Endothelial cell of umbilical vein (primary cell): Measurements from ENCODE around the gene CRELD2.

Experiments
- CTCF ChIP-seq, 2 donors: IDR thresholded peaks; 1 replicate in 1 of 2; 2 replicates in 1 of 2; pipeline ENCODE4 v1.5.1; 2011; ENCODE audit warnings: low read length in 2 of 2, mild to moderate bottlenecking in 2 of 2, moderate library complexity in 2 of 2, control low read depth in 1 of 2, inconsistent platforms in 1 of 2, low read depth in 1 of 2; ENCODE audit not compliant: insufficient read depth in 1 of 2; ENCODE audit errors: extremely low read depth in 1 of 2
- EZH2 ChIP-seq: IDR thresholded peaks from 2 replicates; pipeline ENCODE4 v1.6.1; 2012; ENCODE audit warnings: borderline replicate concordance, low read depth, mild to moderate bottlenecking, moderate library complexity, low read length, inconsistent platforms; ENCODE audit not compliant: severe bottlenecking
- MAX ChIP-seq: IDR thresholded peaks from 2 replicates; pipeline ENCODE4 v1.6.1; 2011; ENCODE audit not compliant: insufficient read depth, insufficient read length
- POLR2AphosphoS5 ChIP-seq: IDR thresholded peaks from 2 replicates; pipeline ENCODE4 v1.6.1; 2012; ENCODE audit warnings: low read depth, mild to moderate bottlenecking, control low read depth, low read length, moderate library complexity; ENCODE audit not compliant: insufficient read depth

GRCh38 chr22:49936973-49937757 lies 18.7 kb downstream of the CRELD2 start:
- TF ChIP-seq CTCF (IDR thresholded peaks at IDR 0.05; ENCODE audit: extremely low read depth in 1 of 2, insufficient read depth in 1 of 2, low read depth in 1 of 2, low read length in 2 of 2) (no peak), EZH2 (no peak), POLR2AphosphoS5 (no peak), MAX (no peak)
